ENCODE measurements around the gene MICAL2.

DNA sequence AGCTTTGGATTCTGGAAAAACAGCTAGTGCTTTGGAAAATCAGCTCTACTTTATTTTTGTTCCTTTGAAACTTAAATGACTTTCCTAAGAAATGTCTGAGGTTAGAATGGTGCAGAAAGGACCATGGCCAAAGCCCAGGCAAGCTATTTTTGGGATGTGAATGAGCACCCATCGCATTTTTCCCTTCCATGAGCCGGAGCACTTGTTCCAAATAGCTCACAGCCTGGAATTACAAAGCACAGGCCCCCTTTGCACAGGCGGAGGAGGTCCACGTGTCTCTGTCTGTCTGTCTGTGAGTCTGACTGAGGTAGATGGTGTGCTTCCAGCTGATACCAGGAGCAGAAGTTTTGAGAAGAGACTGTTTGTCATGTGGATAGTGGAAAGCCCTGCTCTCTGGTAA, 50.7 kb downstream of the MICAL2 start:
- TF ChIP-seq CTCF (IDR thresholded peaks at IDR 0.05): no peak
- no peak for TF ChIP-seq POLR2A (IDR thresholded peaks at IDR 0.05)
